ENCODE results near the gene CERS6. TPM values are rescaled to one million over a fixed set of nuclear protein-coding genes. Genes with fewer than 3 reads are reported as not detected.

Gene CERS6
- total RNA-seq, 1 experiment from 2014 or later, result 32.0 TPM

GRCh38 chr2:168697668-168698121, 241.6 kb downstream of the CERS6 start:
- DNase-seq (ENCODE audit: low spot score), result no peak

- no peak for DNase-seq (ENCODE audit: low spot score)
Measured at GRCh38 chr2:168698969-168699368, 242.9 kb downstream of the CERS6 start.

DNA sequence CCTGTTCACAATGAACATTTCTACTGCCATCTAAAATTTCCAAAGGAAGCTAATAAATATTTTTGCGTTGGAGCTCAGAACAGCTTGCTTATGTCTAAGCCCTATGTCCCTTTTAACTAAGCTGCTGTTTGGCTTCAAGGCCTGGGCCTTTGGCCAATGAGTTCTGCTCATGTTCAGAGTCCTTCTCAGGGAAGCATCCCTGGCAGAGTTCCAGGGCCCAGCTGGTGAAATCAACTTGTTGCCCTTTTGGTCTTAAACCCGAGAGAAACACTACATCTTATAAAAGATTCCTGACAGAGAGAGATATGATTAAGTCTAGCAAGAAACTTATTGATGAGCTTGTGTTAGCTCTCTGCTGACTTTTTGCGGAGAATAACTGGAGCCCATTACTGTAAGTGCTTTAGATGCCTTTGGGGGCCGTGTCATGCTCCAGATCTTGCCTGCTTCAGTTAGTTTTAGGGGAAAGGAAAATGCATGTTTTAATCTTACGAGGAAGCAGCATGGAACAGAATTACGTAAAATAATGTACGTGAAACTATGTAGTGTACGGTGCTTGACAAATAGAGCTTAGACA, 243.9 kb downstream of the CERS6 start:
- DNase-seq (ENCODE audit: low spot score), result no peak

GRCh38 chr2:168700615-168701245, 244.7 kb downstream of the CERS6 start:
- no peak for DNase-seq (ENCODE audit: low spot score)

- no peak for DNase-seq (ENCODE audit: low spot score)
Measured at GRCh38 chr2:168702579-168702978, 246.5 kb downstream of the CERS6 start.

DNA sequence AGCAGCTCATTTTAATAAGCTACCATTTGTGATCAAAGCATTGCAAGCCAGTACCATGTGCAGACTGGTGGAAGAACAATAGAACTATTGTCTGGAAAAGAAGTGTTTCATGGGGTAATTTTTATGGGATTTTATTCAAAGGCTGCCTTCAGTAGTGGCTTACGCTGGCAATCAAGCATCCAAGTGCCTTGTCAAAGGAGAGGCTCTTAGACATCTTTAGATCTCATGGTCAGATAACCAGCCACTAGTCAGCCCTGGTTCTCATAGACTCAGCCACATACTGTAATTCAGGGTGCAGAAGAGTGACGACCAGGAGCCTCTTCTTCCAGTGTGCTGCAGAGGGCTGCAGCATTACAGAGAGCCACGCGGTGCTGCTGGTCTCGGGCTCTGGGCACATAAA, 247.9 kb downstream of the CERS6 start:
- DNase-seq (ENCODE audit: low spot score), result peak; percentile 83

DNA sequence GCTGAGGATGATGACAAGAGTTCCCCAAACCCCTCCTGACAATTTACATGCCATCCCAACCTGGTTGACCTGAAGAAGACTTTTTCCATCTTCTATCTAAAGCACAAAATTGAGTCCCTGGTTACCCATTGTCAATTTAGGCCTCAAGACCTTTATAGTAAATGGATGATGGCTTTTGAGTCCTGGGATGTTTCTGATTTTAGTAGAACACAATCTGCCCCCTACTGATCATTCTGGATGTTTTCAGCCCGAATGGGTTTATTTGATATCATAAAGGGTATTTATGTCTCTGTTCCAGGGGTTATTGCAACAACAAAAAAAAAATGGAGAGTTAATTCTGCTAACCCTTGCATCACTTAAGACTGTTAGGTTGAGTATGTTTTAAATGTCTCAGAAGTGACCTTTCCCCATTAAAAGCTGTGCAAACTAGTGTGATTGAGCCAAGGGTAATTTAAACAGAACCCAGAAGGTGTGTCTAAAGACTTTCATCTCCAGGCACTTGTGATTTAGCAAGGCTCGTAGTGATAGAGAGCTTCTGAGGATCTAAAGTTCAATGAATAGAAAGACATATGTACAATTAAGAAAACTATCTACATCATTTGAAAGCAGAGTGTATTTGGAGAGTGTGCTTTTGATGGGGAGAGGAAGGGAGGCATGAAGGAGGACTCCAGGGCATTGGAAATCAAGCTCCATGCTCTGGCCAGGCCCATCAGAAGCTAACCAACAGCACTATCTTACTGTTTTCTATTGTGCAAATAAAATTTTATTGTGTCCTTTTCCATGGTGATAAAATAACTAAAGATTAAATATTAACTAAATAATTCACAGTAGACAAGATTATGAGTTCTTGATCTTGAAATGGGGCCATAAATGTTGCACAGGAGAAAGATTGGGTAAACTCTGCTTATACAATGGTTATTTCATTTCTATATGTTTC, 249.7 kb downstream of the CERS6 start:
- DNase-seq (ENCODE audit: low spot score), result peak; percentile 81

DNA sequence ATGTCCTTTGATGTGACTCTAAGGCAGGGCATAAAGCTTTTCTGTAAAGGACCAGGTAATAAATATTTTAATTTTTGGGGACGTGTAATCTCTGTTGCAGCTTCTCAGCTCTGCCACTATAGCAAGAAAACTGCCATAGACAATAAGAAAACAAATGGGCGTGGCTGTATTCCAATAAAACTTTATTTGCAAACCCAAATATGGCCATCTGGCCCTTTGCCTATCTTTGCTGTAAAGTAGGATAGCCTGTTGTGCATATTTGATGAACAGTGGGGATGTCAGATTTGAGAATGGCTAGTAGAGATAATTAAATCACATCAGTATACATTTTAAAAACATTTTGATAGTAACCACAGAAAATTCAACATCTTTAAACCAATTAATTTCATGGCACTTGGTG, 250.7 kb downstream of the CERS6 start:
- DNase-seq (ENCODE audit: low spot score), result peak; percentile 34

- DNase-seq (ENCODE audit: low spot score), result no peak
Measured at GRCh38 chr2:168708080-168708479, 252.0 kb downstream of the CERS6 start.

- DNase-seq (ENCODE audit: low spot score), result no peak
Measured at GRCh38 chr2:168710754-168711467, 254.8 kb downstream of the CERS6 start.

GRCh38 chr2:168712053-168712452, 256.0 kb downstream of the CERS6 start:
- no peak for DNase-seq (ENCODE audit: low spot score)

DNA sequence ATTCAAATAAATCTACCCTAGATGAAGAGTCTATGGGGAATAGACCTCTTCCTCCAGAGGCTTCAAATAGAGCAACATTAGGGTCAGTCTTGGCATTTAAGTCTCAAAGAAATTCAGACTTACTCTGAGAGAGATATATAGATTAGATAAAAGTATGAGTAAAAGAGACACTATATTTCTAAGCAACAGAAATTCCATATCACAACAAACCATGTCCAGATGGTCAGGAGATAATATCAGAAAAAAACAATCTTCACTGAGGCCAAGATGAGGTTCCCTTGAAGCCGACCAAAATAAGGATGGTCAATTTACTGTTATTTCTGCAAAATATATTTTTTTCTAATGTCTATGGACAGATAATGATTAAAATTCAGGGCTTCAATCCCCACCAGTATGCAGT, 257.3 kb downstream of the CERS6 start:
- no peak for DNase-seq (ENCODE audit: low spot score)

GRCh38 chr2:168715849-168716248, 259.8 kb downstream of the CERS6 start:
- DNase-seq (ENCODE audit: low spot score), result no peak

DNA sequence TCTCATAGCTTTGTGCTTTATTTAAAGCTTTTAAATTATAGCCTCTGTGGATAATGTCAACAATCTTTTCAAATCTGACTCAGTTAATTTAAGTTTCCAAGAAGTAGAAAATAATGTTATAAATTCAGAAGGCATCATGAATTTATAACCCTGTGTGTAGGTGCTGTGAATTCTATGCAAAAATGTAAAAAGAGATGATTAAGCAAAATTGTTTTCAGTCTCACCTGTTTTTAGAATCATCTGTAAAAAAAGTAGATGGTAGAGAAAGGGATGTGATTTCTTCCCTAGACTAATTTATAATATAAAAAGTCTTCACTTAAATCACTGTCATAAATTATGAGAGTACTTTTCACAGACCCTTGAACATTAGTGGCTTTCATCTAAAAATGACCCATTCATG, 260.8 kb downstream of the CERS6 start:
- DNase-seq (ENCODE audit: low spot score), result no peak

GRCh38 chr2:168717790-168718502, 261.9 kb downstream of the CERS6 start:
- peak; percentile 56 for DNase-seq (ENCODE audit: low spot score)

GRCh38 chr2:168718622-168719021, 262.6 kb downstream of the CERS6 start:
- no peak for DNase-seq (ENCODE audit: low spot score)

DNA sequence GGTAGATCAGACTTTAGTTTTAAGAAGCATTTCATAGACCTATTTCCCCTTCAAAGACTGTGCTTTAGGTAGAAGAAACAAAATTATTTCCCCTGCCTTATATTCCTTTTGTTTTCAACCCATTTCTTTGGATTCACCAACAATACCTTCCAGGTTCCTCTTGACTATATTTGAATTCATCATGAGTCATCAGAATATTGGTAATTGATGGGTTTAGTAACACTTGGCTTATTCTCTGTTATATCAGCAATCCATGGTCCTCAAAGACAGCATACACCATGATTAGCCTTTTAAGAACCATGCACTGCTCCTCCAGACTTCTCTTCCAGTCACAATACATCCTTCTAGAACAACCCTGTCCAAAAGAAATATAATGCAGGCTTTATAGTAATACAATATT, 263.4 kb downstream of the CERS6 start:
- no peak for DNase-seq (ENCODE audit: low spot score)

GRCh38 chr2:168722592-168722991, 266.5 kb downstream of the CERS6 start:
- DNase-seq (ENCODE audit: low spot score), result no peak

GRCh38 chr2:168723275-168723899, 267.3 kb downstream of the CERS6 start:
- no peak for DNase-seq (ENCODE audit: low spot score)

- DNase-seq (ENCODE audit: low spot score), result no peak
Measured at GRCh38 chr2:168726375-168726774, 270.3 kb downstream of the CERS6 start.

Measured in HT-29 (cell line).